BJ (cell line): ENCODE measurements around the gene TIAM2. TPM values are rescaled to one million over a fixed set of nuclear protein-coding genes. Genes with fewer than 3 reads are reported as not detected.

Experiments
- CTCF ChIA-PET: fragments of 350-600 bp; formaldehyde crosslinking; extraction: SDS; loops from one replicate; lab custom pipeline; 2021; ENCODE audit warnings: antibody characterized with exemption, inconsistent platforms; lab: Yijun Ruan, JAX
- POLR2A ChIA-PET: fragments of 300-600 bp; sonication (Branson Sonifier 250); formaldehyde crosslinking; extraction: SDS; loops from one replicate; lab custom pipeline; 2021; ENCODE audit warnings: antibody characterized with exemption; lab: Charles Lee
- DNase-seq: peaks from one replicate; pipeline ENCODE4 v3.0.0-alpha.2; 2011; ENCODE audit warnings: low read depth
- H3K27me3 ChIP-seq: 2 replicates; pipeline ENCODE4 v1.6.0; 2011; ENCODE audit warnings: low read length; ENCODE audit not compliant: control insufficient read depth, insufficient read depth
- H3K36me3 ChIP-seq: 2 replicates; pipeline ENCODE4 v1.5.1; 2011; ENCODE audit warnings: low read length; ENCODE audit not compliant: control insufficient read depth, insufficient read depth
- H3K4me3 ChIP-seq: 2 replicates; pipeline ENCODE4 v1.5.1; 2011; ENCODE audit warnings: low read depth, mild to moderate bottlenecking, control low read depth, low read length
- CTCF ChIP-seq: IDR thresholded peaks from 2 replicates; pipeline ENCODE4 v1.5.1; 2011; ENCODE audit warnings: low read depth, mild to moderate bottlenecking, control low read depth, inconsistent platforms, low read length, moderate library complexity; ENCODE audit not compliant: insufficient read depth
- polyA plus RNA-seq: library from polyadenylated mRNA; depleted of rRNA; stranded (reverse); fragments of >200 nt; gene quantifications from 2 replicates; pipeline ENCODE4 v1.2.3, GENCODE V29; 2011

Gene TIAM2
- polyA plus RNA-seq, 1 experiment = 4.6 TPM

GRCh38 chr6:155132617-155133016, 137.5 kb downstream of the TIAM2 start:
- POLR2A ChIA-PET = no interaction called here
- CTCF ChIA-PET = interaction anchor here (1.2 kb wide), 1 partner anchor 18 kb away, joined by 3 read pairs; no protein-coding TSS in a partner anchor
- H3K27me3 ChIP-seq = no peaks in the 10 kb centered on the region
- TF ChIP-seq CTCF = no peak
- DNase-seq = no peak
- H3K36me3 ChIP-seq = peaks cover 2% of the 10 kb centered on the region
- no peak overlapping the region for H3K4me3 ChIP-seq

GRCh38 chr6:155141002-155141401, 145.9 kb downstream of the TIAM2 start:
- no peak for TF ChIP-seq CTCF
- H3K27me3 ChIP-seq = no peaks in the 10 kb centered on the region
- no peak overlapping the region for H3K4me3 ChIP-seq
- no peak for DNase-seq
- ChIA-PET CTCF (interaction anchor here (1.7 kb wide), 1 partner anchor 11 kb away, joined by 6 read pairs; no protein-coding TSS in a partner anchor), POLR2A (no interaction called here)
- no peaks in the 10 kb centered on the region; the same call in 1 of the 2 replicates for H3K36me3 ChIP-seq

- no peaks in the 10 kb centered on the region; the same call in 1 of the 2 replicates for H3K36me3 ChIP-seq
- DNase-seq = no peak
- H3K4me3 ChIP-seq = no peak overlapping the region
- ChIA-PET POLR2A (no interaction called here), CTCF (no interaction called here)
- no peaks in the 10 kb centered on the region for H3K27me3 ChIP-seq
- no peak for TF ChIP-seq CTCF
These were observed 146.4 kb downstream of the TIAM2 start for GRCh38 chr6:155141512-155141911.

- no peak for TF ChIP-seq CTCF
- H3K36me3 ChIP-seq = no peaks in the 10 kb centered on the region; the same call in 1 of the 2 replicates
- ChIA-PET POLR2A (no interaction called here), CTCF (no interaction called here)
- DNase-seq = no peak
- no peak overlapping the region for H3K4me3 ChIP-seq
- H3K27me3 ChIP-seq = no peaks in the 10 kb centered on the region
These were observed 147.3 kb downstream of the TIAM2 start for GRCh38 chr6:155142168-155143028.

GRCh38 chr6:155143029-155143577, 148.0 kb downstream of the TIAM2 start:
- H3K27me3 ChIP-seq = no peaks in the 10 kb centered on the region
- TF ChIP-seq CTCF = no peak
- H3K36me3 ChIP-seq = peaks cover 2% of the 10 kb centered on the region; the same call in 1 of the 2 replicates
- peak overlapping the region; percentile 6; the same call in 1 of the 2 replicates for H3K4me3 ChIP-seq
- ChIA-PET CTCF (no interaction called here), POLR2A (no interaction called here)
- no peak for DNase-seq
